ENCODE measurements around the gene MTHFD1L.
"Not testable (repeated sequence)": the region's sequence is repeated elsewhere in the genome, so short reads cannot be mapped to it uniquely, and the experiment has no call there.

The MTHFD1L gene

GRCh38 chr6:150840185-150840584, 25.3 kb upstream of the MTHFD1L start:
- no peak for TF ChIP-seq CTCF (conservative IDR thresholded peaks at IDR 0.05; ENCODE audit: low read length)
- no peak for DNase-seq (ENCODE audit: low read depth)
- H3K4me3 ChIP-seq (ENCODE audit: low read length): no peak overlapping the region

DNA sequence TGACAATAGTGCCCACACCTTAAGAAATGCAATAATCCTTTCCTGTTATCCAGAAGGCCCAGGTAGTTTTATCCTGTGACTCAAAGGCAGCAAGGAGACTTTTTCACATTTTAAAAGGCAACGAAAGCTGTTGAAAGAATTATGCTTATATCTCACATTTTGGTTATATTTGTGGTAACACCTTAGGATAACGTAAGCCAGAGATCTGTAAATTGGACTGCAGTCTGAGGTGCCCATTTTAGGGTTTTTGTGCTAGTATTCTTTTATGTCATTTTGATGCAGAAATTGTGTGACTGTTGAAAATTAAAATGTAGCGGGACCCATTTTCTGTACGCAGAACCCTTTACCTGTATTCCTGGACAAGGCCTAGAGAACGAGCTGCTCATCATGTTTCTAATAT, 24.3 kb upstream of the MTHFD1L start:
- no peak for TF ChIP-seq CTCF (conservative IDR thresholded peaks at IDR 0.05; ENCODE audit: low read length)
- no peak overlapping the region for H3K4me3 ChIP-seq (ENCODE audit: low read length)
- DNase-seq (ENCODE audit: low read depth): no peak

GRCh38 chr6:150841697-150842096, 23.8 kb upstream of the MTHFD1L start:
- DNase-seq (ENCODE audit: low read depth): no peak
- no peak overlapping the region for H3K4me3 ChIP-seq (ENCODE audit: low read length)
- no peak for TF ChIP-seq CTCF (conservative IDR thresholded peaks at IDR 0.05; ENCODE audit: low read length)

DNA sequence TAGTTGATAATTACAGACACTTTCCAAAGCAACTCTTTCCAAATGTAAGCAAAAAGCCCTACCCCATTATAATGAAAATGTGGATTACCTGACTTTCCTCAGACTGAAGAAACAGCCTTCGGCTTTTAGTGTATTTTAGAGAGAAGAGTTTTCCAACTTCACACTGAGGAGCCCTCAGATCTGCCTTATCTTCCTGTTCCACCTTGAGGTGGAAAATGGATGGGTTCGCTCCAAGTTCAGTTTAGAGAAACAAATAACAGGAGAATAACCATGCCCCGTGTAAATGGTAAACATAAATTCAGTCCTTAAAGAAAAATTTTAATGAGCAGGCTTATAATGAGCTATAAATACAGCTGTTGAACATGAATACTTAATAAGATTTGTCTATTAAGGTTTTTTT, 21.1 kb upstream of the MTHFD1L start:
- H3K4me3 ChIP-seq (ENCODE audit: low read length): no peak overlapping the region
- TF ChIP-seq CTCF (conservative IDR thresholded peaks at IDR 0.05; ENCODE audit: low read length): no peak
- no peak for DNase-seq (ENCODE audit: low read depth)

- TF ChIP-seq CTCF (conservative IDR thresholded peaks at IDR 0.05; ENCODE audit: low read length): no peak
- DNase-seq (ENCODE audit: low read depth): peak; percentile 18
- no peak overlapping the region for H3K4me3 ChIP-seq (ENCODE audit: low read length)
These were observed 18.9 kb upstream of the MTHFD1L start for GRCh38 chr6:150846641-150847040.

DNA sequence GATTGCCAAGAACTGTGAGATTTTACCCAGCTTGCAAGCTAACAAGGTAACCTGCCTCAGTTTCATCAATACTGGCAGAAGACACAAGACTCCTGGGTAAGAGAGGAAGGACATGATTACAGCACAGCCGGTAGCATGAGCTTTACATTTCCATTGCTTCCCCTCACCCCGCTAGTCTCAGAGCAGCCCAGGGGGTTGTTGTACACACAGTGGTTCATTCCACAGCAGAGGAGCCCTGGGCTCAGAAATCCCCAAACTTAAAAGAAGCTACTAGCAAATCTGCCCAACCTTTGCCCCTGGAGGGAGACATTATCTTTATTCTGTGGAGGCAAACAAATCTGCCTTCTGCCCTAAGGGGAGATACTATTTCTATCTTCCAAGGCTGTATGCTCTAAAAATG, 17.1 kb upstream of the MTHFD1L start:
- TF ChIP-seq CTCF (conservative IDR thresholded peaks at IDR 0.05; ENCODE audit: low read length): no peak
- no peak for DNase-seq (ENCODE audit: low read depth)
- H3K4me3 ChIP-seq (ENCODE audit: low read length): no peak overlapping the region

- DNase-seq (ENCODE audit: low read depth); H3K4me3 ChIP-seq (ENCODE audit: low read length): not testable (repeated sequence)
These were observed 11.1 kb upstream of the MTHFD1L start for GRCh38 chr6:150854392-150854791.

DNA sequence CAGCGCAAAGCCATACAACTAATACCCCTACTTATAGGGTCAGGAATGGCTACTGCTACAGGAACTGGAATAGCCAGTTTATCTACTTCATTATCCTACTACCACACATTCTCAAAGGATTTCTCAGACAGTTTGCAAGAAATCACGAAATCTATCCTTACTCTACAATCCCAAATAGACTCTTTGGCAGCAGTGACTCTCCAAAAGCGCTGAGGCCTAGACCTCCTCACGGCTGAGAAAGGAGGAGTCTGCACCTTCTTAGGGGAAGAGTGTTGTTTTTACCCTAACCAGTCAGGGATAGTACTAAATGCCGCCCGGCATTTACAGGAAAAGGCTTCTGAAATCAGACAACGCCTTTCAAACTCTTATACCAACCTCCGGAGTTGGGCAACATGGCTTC, 10.3 kb upstream of the MTHFD1L start:
- not testable (repeated sequence) for H3K4me3 ChIP-seq (ENCODE audit: low read length); DNase-seq (ENCODE audit: low read depth)

Data from AG10803 (cell line).